Endothelial cell of umbilical vein (primary cell): ENCODE measurements around the gene ADAM10. TPM values are rescaled to one million over a fixed set of nuclear protein-coding genes. Genes with fewer than 3 reads are reported as not detected.

ENCODE experiments used
- BruUV-seq: library from RNA; stranded (reverse); fragments of 400-500 nt; replicated peaks from 2 replicates; lab custom pipeline; 2021; lab: Mats Ljungman, UMichigan
- CTCF ChIA-PET: fragments of 300-600, 350-600 bp; sonication (Branson Sonifier 250); formaldehyde crosslinking; loops from one replicate; lab custom pipeline; 2021; ENCODE audit warnings: antibody characterized with exemption, inconsistent platforms; lab: Charles Lee
- POLR2A ChIA-PET: fragments of 300-600, 350-600 bp; sonication (Branson Sonifier 250); formaldehyde crosslinking; loops from one replicate; lab custom pipeline; 2021; ENCODE audit warnings: antibody characterized with exemption, inconsistent platforms; lab: Charles Lee
- DNase-seq: peaks from one replicate; pipeline ENCODE4 v3.0.0-alpha.2; 2011; ENCODE audit warnings: low read depth, low spot score
- FAIRE-seq: peaks from 2 replicates; lab custom pipeline; 2011; peaks lifted over from hg19 to GRCh38; lab: Jason Lieb, UNC
- H2AFZ ChIP-seq: 2 replicates; pipeline ENCODE4 v1.6.0; 2012; ENCODE audit warnings: low read depth, low read length, control low read depth, inconsistent platforms
- H3K27ac ChIP-seq: 2 replicates; pipeline ENCODE4 v1.5.1; 2011; ENCODE audit warnings: low read depth, mild to moderate bottlenecking, control low read depth, low read length, moderate library complexity; ENCODE audit not compliant: insufficient read depth
- H3K27me3 ChIP-seq, 2 experiments: 2 replicates each; pipeline versions ENCODE4 v1.6.0 to v1.6.1; 2011; ENCODE audit warnings: low read length in 2 of 2, mixed read lengths in 1 of 2; ENCODE audit not compliant: control insufficient read depth in 2 of 2, insufficient read depth in 2 of 2
- H3K36me3 ChIP-seq, 2 experiments: 2 replicates in 1 of 2; 3 replicates in 1 of 2; pipeline ENCODE4 v1.5.1; 2011; ENCODE audit warnings: low read length in 2 of 2, mild to moderate bottlenecking in 1 of 2, moderate library complexity in 1 of 2; ENCODE audit not compliant: control insufficient read depth in 2 of 2, insufficient read depth in 2 of 2; ENCODE audit errors: extremely low read depth in 1 of 2
- H3K4me1 ChIP-seq: 3 replicates; pipeline ENCODE4 v1.5.1; 2011; ENCODE audit warnings: mild to moderate bottlenecking, low read length; ENCODE audit not compliant: control insufficient read depth, insufficient read depth; ENCODE audit errors: extremely low read depth
- H3K4me2 ChIP-seq: 2 replicates; pipeline ENCODE4 v1.6.1; 2011; ENCODE audit warnings: low read length, control low read depth, mixed read lengths; ENCODE audit not compliant: insufficient read depth
- H3K4me3 ChIP-seq, 3 experiments: fragments of 200-600 bp in 1 of 3; sonication (generic), shearing (Covaris generic) in 1 of 3; replicated peaks in 1 of 3; 2 replicates each; pipeline ENCODE4 v1.5.1; 2011 to 2016; ENCODE audit warnings: control low read depth in 3 of 3, low read length in 3 of 3, mild to moderate bottlenecking in 2 of 3, inconsistent platforms in 1 of 3, low read depth in 1 of 3, moderate library complexity in 1 of 3; ENCODE audit not compliant: insufficient read depth in 1 of 3
- H3K79me2 ChIP-seq: 2 replicates; pipeline ENCODE4 v1.6.0; 2012; ENCODE audit warnings: low read length, inconsistent platforms; ENCODE audit not compliant: control insufficient read depth, insufficient read depth
- H3K9ac ChIP-seq: replicated peaks from 2 replicates; pipeline ENCODE3; 2011; ENCODE audit warnings: low read length, control low read depth; ENCODE audit not compliant: insufficient read depth; ENCODE audit errors: extremely low read depth
- H3K9me1 ChIP-seq: replicated peaks from 3 replicates; pipeline ENCODE4 v1.6.0; 2011; ENCODE audit warnings: mild to moderate bottlenecking, low read length; ENCODE audit not compliant: control insufficient read depth, insufficient read depth; ENCODE audit errors: extremely low read depth
- H3K9me3 ChIP-seq: replicated peaks from 2 replicates; pipeline ENCODE4 v1.5.1; 2012; ENCODE audit warnings: low read length, inconsistent platforms; ENCODE audit not compliant: control insufficient read depth, insufficient read depth
- H4K20me1 ChIP-seq: replicated peaks from 2 replicates; pipeline ENCODE3; 2011; ENCODE audit warnings: mild to moderate bottlenecking, low read length; ENCODE audit not compliant: control insufficient read depth, insufficient read depth; ENCODE audit errors: extremely low read depth
- CTCF ChIP-seq, 2 donors: IDR thresholded peaks; 1 replicate in 1 of 2; 2 replicates in 1 of 2; pipeline ENCODE4 v1.5.1; 2011; ENCODE audit warnings: low read length in 2 of 2, mild to moderate bottlenecking in 2 of 2, moderate library complexity in 2 of 2, control low read depth in 1 of 2, inconsistent platforms in 1 of 2, low read depth in 1 of 2; ENCODE audit not compliant: insufficient read depth in 1 of 2; ENCODE audit errors: extremely low read depth in 1 of 2
- EZH2 ChIP-seq: IDR thresholded peaks from 2 replicates; pipeline ENCODE4 v1.6.1; 2012; ENCODE audit warnings: borderline replicate concordance, low read depth, mild to moderate bottlenecking, moderate library complexity, low read length, inconsistent platforms; ENCODE audit not compliant: severe bottlenecking
- FOS ChIP-seq: IDR thresholded peaks from 2 replicates; pipeline ENCODE4 v1.6.1; 2011; ENCODE audit warnings: mild to moderate bottlenecking, low read length, moderate library complexity, borderline replicate concordance; ENCODE audit not compliant: insufficient read depth
- GATA2 ChIP-seq: IDR thresholded peaks from 2 replicates; pipeline ENCODE4 v1.7.0; 2011; ENCODE audit warnings: low read depth, mild to moderate bottlenecking, moderate library complexity, mixed read lengths, low read length; ENCODE audit not compliant: insufficient read length, insufficient read depth
- JUN ChIP-seq: IDR thresholded peaks from 2 replicates; pipeline ENCODE4 v1.6.1; 2011; ENCODE audit warnings: borderline replicate concordance, low read depth; ENCODE audit not compliant: insufficient read length, insufficient read depth
- MAX ChIP-seq: IDR thresholded peaks from 2 replicates; pipeline ENCODE4 v1.6.1; 2011; ENCODE audit not compliant: insufficient read depth, insufficient read length
- MYC ChIP-seq: IDR thresholded peaks from one replicate; pipeline ENCODE4 v1.6.1; 2011; ENCODE audit warnings: mild to moderate bottlenecking, low read depth, low read length
- POLR2A ChIP-seq: IDR thresholded peaks from 2 replicates; pipeline ENCODE4 v1.6.1; 2012; ENCODE audit warnings: low read depth, mild to moderate bottlenecking, control low read depth, low read length
- POLR2AphosphoS5 ChIP-seq: IDR thresholded peaks from 2 replicates; pipeline ENCODE4 v1.6.1; 2012; ENCODE audit warnings: low read depth, mild to moderate bottlenecking, control low read depth, low read length, moderate library complexity; ENCODE audit not compliant: insufficient read depth
- dilution Hi-C: fragments of 300-500 bp; cut with MboI; formaldehyde crosslinking; loops from one replicate; pipeline ENCODE4 v1.15.0; 2019; ENCODE audit warnings: low sequenced_read_pairs; ENCODE audit not compliant: extremely low pct_ligation_motif_present
- intact Hi-C: fragments of 100-400 bp; cut with micrococcal nuclease; formaldehyde crosslinking; loops from one replicate; pipeline ENCODE4 v1.10.0; 2022
- polyA plus RNA-seq, 4 experiments: library from polyadenylated mRNA; depleted of rRNA in 3 of 4; stranded (reverse) in 3 of 4; unstranded in 1 of 4; fragments of >200 nt; gene quantifications; 2 replicates each; pipeline versions ENCODE4 v1.2.1 to v1.2.3, GENCODE V29; 2011 to 2012; ENCODE audit warnings: missing spikeins in 1 of 4
- total RNA-seq: library from RNA; stranded (reverse); gene quantifications from 2 replicates; pipeline ENCODE4 v1.2.3, GENCODE V29; 2021

ADAM10 gene
- total and polyA plus RNA-seq, 2 donors (not counting 3 experiments of a cell fraction or from before 2014, with no cell fraction given): 91.3 to 203 TPM

- no TSS peak for BruUV-seq
- CTCF ChIA-PET: interaction anchor here (1.3 kb wide), 2 partner anchors 9 to 16 kb away, joined by 3 to 4 read pairs; no protein-coding TSS in a partner anchor
- no peaks in the 10 kb centered on the region for H3K79me2 ChIP-seq
- no peaks in the 10 kb centered on the region for H4K20me1 ChIP-seq
- no peak overlapping the region for H3K4me3 ChIP-seq
- H3K9me3 ChIP-seq: no peaks in the 10 kb centered on the region
- no peaks in the 10 kb centered on the region for H3K4me1 ChIP-seq
- H3K27me3 ChIP-seq: no peaks in the 10 kb centered on the region
- intact Hi-C loops (no loop called here), dilution Hi-C loops (no loop called here)
- DNase-seq (no peak), FAIRE-seq (no peak)
- POLR2A ChIA-PET: no interaction called here
- H3K9me1 ChIP-seq: no peaks in the 10 kb centered on the region
- no peak overlapping the region for H2AFZ ChIP-seq
- no peak overlapping the region for H3K27ac ChIP-seq
- TF ChIP-seq POLR2A: no peak
- no peak for TF ChIP-seq JUN
- TF ChIP-seq POLR2AphosphoS5: no peak
- no peak for TF ChIP-seq FOS
- no peak for TF ChIP-seq CTCF (IDR thresholded peaks at IDR 0.05; ENCODE audit: extremely low read depth in 1 of 2, insufficient read depth in 1 of 2, low read depth in 1 of 2, low read length in 2 of 2)
- TF ChIP-seq MYC: no peak
- H3K9ac ChIP-seq: no peak overlapping the region
- no peak overlapping the region for H3K4me2 ChIP-seq
- no peaks in the 10 kb centered on the region for H3K36me3 ChIP-seq
Measured at GRCh38 chr15:58558777-58559176, 190.7 kb downstream of the ADAM10 start.

- H3K27ac ChIP-seq: no peak overlapping the region
- H2AFZ ChIP-seq: no peak overlapping the region
- ChIA-PET POLR2A (no interaction called here), CTCF (interaction anchor here (0.8 to 1.3 kb wide), 3 partner anchors 9 to 214 kb away, joined by 3 to 6 read pairs (median 3); partner anchors contain the start of gene MINDY2)
- H3K36me3 ChIP-seq: no peaks in the 10 kb centered on the region
- no peaks in the 10 kb centered on the region for H3K9me3 ChIP-seq
- H3K4me3 ChIP-seq: no peak overlapping the region
- H3K4me1 ChIP-seq: peaks cover 7% of the 10 kb centered on the region
- DNase-seq: no peak
- no peak overlapping the region for H3K9ac ChIP-seq
- no peak for TF ChIP-seq JUN
- TF ChIP-seq POLR2AphosphoS5: no peak
- no peak for TF ChIP-seq MAX
- TF ChIP-seq POLR2A: no peak
- no peak for TF ChIP-seq EZH2
- TF ChIP-seq CTCF (IDR thresholded peaks at IDR 0.05; ENCODE audit: extremely low read depth in 1 of 2, insufficient read depth in 1 of 2, low read depth in 1 of 2, low read length in 2 of 2): no peak
- TF ChIP-seq MYC: no peak
- no peak for TF ChIP-seq GATA2
- TF ChIP-seq FOS: no peak
- no peak for FAIRE-seq
- H3K27me3 ChIP-seq: no peaks in the 10 kb centered on the region
- no peak overlapping the region for H3K4me2 ChIP-seq
- intact Hi-C loops: no loop called here
- H4K20me1 ChIP-seq: no peaks in the 10 kb centered on the region
- H3K9me1 ChIP-seq: no peaks in the 10 kb centered on the region
- dilution Hi-C loops: no loop called here
- BruUV-seq: no TSS peak
- no peaks in the 10 kb centered on the region for H3K79me2 ChIP-seq
Measured at GRCh38 chr15:58556541-58556940, 193.0 kb downstream of the ADAM10 start.
